HG03457 (cell line): ENCODE data around the gene BICD2.

Experiments used
- ATAC-seq: cut with Tn5 transposase; IDR thresholded peaks from one replicate; pipeline ENCODE4 v1.9.1; 2021; ENCODE audit warnings: moderate number of reproducible peaks; ENCODE audit not compliant: unreplicated experiment

BICD2 gene

GRCh38 chr9:92716557-92716956, 48.1 kb downstream of the BICD2 start:
- no peak for ATAC-seq

DNA sequence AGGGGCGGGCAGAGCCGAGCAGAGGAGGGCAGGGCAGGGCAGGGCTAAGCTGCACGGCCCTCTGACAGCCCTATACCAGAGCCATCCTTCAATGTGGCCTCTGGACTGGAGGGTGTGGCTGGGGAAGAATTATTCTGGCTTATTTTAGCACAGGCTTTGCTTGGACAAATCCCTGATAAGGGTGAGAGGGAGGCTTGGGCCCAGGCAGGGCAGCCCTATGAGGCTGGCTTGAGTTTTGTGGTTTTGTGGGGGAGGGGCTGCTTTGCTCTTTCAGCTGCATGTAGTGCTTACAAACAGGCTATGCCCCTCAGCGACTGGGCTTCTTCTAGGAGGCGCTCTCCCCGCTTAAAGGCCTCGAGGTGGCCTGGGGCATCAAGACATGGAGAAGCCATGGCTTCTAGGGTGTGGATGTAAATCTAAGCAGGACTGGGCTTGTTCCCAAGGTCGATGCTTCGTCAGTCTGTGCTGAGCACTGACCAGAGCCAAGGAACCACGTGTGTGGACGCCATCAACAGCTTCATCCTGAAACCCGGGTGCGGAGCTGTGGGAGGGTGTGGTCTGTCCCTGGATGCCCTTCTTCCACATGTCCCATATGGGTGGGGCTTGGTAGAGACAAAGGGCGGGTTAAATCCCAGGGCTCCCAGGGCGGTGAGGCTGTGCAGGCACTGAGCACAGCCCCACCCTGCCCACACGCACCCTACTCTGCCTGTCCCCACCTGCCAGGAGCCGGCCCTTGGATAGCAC, 49.0 kb downstream of the BICD2 start:
- ATAC-seq, result no peak

- no peak for ATAC-seq
These were observed 49.7 kb downstream of the BICD2 start for GRCh38 chr9:92714787-92715487.

DNA sequence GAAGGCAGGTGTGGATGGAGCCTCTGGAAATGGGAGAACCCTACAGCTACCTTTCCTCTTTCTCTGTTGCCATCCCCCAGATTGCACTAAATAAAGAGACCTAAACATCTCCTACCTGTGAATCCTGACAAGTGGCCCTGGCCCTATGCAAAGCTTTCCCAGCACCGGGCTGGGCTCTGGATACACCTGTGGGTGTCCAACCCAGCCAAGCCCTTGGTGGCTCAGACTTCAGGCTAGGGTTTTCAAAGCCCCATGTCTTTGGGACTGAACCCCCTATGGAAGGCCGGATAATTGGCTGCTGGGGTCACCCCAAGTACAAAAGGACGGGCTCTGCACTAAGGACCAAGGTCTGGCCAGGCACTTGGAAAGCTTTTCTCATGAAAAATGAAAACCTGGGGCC, 50.6 kb downstream of the BICD2 start:
- no peak for ATAC-seq

GRCh38 chr9:92713528-92713927, 51.1 kb downstream of the BICD2 start:
- no peak for ATAC-seq

GRCh38 chr9:92712767-92713166, 51.9 kb downstream of the BICD2 start:
- ATAC-seq, result no peak

DNA sequence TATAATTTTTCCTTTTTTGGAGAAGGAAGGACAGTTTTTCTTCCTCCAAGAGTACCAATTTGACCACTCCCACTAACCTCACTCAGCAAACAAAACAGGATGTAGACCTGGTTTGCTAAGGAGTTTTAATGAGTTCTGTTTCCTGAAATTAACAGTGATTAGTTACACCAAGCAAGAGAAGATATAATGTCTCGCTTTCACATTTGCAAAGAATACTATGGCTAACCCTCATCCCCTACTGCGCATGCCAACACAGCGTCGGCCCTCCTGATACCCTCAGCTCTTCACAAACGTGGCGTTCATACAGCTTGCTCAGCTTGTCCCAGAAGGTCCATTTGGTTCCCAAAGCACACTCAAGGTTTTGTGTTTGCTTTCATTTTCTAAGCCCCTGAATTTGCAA, 52.8 kb downstream of the BICD2 start:
- ATAC-seq, result no peak

- no peak for ATAC-seq
These were observed 53.5 kb downstream of the BICD2 start for GRCh38 chr9:92711146-92711545.

DNA sequence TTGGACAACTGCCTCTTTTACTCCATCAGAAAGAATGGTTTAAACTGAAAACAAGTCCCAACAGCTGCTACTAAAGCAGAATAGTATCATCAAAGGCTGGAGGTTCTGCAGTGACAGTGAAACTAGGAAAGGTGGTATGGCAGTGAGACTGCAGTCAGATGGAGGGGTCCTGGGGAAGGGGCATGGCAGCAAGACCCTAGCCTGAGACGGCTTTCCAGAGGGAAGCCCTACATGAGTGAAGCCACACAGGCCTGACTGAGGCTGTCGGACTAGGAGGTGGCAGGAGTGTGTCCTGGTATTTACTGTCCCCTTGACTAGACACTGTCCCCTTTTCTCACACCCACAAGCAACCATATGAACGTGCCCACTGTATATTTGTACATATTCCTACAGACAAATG, 54.3 kb downstream of the BICD2 start:
- ATAC-seq, result no peak

- no peak for ATAC-seq
These were observed 54.7 kb downstream of the BICD2 start for GRCh38 chr9:92709954-92710353.

DNA sequence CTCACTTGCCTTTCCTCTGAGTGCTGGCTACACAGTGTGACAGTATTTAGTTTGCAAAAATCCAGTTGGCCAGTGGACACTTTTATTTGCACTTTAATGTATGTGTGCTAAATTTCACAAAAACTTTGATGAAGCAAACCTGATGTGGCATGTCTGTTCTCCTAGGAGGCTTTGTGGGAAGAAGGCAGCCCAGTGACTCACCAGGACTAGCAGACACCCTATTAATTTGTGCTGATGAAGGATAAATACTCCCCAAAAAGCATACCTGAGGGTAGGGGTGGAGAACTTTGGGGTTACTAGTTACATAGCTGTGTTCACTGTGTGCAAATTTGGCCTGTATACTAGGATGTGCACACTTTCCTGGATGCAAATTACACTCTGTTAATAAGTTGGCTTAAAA, 55.4 kb downstream of the BICD2 start:
- no peak for ATAC-seq

GRCh38 chr9:92707530-92707929, 57.1 kb downstream of the BICD2 start:
- no peak for ATAC-seq

- ATAC-seq, result no peak
These were observed 58.3 kb downstream of the BICD2 start for GRCh38 chr9:92706218-92706940.

DNA sequence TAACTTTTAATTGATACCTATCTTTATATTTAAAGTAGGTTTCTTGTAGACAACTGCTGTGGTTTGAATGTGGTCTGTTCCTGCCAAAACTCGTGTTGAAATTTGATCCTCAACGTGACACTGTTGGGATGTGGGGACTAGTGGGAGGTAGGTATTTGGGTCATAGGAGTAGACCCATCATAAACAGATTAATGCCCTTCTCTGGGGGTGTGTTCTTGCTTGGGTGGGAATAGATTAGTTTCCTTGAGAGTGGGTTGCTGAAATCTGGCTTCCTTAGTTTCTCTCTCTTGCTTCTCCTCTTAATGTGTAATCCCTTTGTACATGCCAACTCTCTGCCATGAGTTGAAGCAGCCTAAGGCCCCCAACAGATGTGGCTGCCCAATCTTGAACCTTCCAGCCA, 60.1 kb downstream of the BICD2 start:
- no peak for ATAC-seq

GRCh38 chr9:92696619-92697018, 68.0 kb downstream of the BICD2 start:
- ATAC-seq, result no peak

- ATAC-seq, result no peak
These were observed 77.7 kb downstream of the BICD2 start for GRCh38 chr9:92686954-92687353.

DNA sequence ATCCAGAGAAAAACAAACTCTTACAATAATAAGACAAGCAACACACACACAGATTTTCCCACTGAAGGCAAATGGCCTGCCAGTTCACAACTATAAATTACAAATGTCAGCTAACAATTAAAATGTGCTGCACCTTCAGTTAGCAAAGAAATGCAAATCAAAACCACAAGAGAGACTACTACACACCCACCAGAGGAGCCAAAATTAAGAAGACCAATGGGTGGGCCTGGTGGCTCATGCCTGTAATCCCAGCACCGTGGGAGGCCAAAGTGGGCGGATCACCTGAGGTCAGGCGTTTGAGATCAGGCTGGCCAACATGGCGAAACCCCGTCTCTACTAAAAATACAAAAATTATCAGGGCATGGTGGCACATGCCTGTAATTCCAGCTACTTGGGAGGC, 79.6 kb downstream of the BICD2 start:
- ATAC-seq, result no peak

- no peak for ATAC-seq
These were observed 82.4 kb downstream of the BICD2 start for GRCh38 chr9:92682269-92682668.

DNA sequence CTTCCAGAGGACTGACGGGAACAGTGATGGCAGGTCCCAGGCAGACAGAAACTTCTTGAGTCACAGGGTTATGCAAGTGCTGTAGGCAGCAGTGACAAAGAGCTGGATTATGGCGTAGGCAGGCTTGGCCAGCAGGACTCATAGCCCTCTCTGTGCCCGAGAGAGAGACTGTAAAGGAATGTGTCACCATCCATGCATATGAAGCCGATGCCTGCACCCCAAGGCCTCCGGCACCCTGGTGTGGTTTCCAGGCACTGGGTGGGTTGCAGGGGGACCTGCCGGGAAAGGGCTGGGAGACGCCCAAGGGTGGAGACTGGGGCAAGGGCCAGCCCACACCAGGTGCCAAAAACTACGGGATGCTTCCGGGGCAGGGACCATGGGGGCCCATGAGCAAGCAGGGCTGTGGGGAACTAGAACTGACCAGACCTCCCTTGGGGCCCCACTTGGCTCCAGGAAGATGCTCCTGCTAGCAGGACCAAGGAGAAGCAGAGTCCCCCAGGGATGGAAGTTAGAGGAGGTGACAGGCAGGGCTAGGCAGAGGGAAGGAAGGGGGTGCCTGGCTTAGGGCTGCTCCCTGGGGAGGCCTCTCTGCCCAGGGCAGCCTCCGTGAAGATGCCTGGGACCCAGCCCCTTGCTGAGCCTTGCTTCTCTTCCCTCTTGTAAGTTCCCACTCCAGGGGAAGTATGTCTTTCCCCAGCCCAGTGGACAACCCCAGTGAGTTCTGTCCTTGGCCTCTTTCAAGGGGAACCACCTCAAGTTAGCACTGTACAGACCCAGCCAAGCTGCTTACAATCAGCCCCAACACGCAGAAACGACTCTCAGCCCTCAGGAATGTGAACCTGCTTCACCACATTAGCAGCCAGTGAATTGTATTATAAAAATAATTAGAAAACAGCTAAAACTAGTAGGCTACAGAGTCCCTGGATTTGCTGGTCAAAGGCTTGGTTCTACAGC, 84.2 kb downstream of the BICD2 start:
- no peak for ATAC-seq

DNA sequence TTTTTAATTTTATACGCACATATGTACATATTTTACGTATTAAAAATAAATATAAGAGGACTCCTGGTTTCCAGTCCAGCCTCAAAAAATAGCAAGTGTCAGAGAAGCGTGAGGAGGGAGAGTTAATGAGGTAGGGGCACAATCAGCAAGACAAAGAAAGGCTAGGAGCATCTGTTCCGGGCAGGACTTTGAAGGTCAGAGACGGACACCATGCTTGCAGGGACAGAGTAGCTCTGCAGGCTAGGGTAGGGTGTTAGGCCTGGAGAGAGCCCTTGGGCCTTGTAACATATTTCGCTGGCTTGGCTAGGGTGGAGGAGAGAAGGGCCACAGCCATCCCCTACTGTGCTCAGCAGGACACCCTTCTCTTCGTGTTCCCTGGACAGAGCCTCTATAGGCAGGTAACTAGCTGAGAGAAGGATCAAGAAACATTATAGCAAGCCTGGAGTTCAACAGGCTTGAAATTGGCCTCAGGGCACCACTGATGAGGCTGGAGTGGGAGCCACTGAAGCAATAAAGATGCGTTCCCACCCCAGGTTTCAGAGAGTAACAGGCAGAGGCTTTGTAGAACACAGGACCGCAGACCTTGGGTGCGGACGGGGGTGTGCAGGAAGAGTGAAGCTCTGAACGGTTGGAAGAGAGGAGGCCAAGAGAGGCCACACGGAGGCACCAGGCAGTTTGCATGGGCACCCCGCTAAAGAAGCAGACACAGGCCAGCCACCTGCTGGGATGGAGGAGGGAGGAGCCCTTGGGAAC, 85.0 kb downstream of the BICD2 start:
- no peak for ATAC-seq
